GM19397 (cell line): ENCODE measurements around the gene RPS10.
"Not testable (repeated sequence)": the region's sequence is repeated elsewhere in the genome, so short reads cannot be mapped to it uniquely, and the experiment has no call there.

Source experiments
- ATAC-seq: cut with Tn5 transposase; IDR thresholded peaks from one replicate; pipeline ENCODE4 v1.9.1; 2021; ENCODE audit warnings: mild to moderate bottlenecking, moderate library complexity; ENCODE audit not compliant: unreplicated experiment

RPS10 gene

GRCh38 chr6:34374069-34374468, 51.8 kb downstream of the RPS10 start:
- ATAC-seq, result no peak

GRCh38 chr6:34373511-34373910, 52.4 kb downstream of the RPS10 start:
- no peak for ATAC-seq

- ATAC-seq, result not testable (repeated sequence)
Measured at GRCh38 chr6:34371865-34372264, 54.0 kb downstream of the RPS10 start.

- ATAC-seq, result no peak
Measured at GRCh38 chr6:34370361-34370760, 55.5 kb downstream of the RPS10 start.

- no peak for ATAC-seq
Measured at GRCh38 chr6:34369385-34369784, 56.5 kb downstream of the RPS10 start.
